Measurements from ENCODE around the gene CLDN18.

Gene CLDN18

DNA sequence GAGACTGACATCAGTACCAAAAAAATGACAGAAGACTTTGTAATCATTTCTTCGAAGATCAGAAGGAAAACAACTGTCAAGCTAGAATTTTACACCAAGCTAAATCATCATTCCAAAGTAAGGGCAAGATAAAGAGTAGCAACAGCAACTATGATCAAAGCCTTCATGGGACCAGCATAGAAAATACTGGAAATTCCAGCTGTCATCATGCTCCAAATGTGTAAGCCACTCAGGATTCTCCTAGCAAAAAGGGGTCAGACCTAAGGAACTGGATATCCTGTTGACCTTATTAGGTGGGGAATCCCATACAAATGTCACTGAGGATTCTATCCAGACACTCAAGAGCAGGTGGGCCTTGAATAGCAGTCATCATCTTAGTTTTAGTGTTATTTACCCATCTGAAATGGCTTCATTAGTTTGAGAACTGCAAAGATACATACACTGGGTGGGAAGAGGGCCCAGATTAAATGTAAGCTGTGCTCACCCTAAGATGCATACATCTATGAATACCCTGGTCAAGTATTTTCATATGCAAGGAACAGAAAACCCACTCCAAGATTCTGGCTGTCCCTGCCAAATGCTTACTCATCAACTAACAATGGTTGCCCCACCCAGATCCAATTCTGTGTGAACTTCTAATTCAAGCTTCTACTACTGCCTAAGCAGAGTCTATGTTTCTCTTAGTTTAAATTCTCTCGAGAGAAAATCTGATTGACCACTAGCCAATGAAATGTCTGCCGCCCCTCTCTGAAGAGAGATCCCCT lies 33.5 kb downstream of the CLDN18 start:
- H3K4me3 ChIP-seq (ENCODE audit: low read depth in 1 of 2, low read length in 2 of 2) = no peak overlapping the region
- no peak overlapping the region for H2AFZ ChIP-seq (ENCODE audit: low read depth, low read length)
- no peak for ATAC-seq (ENCODE audit: insufficient read depth, low read depth)
- TF ChIP-seq EZH2 (IDR thresholded peaks at IDR 0.05; ENCODE audit: borderline replicate concordance, low read depth, low read length, severe bottlenecking) = no peak
- TF ChIP-seq, protein P1, sequence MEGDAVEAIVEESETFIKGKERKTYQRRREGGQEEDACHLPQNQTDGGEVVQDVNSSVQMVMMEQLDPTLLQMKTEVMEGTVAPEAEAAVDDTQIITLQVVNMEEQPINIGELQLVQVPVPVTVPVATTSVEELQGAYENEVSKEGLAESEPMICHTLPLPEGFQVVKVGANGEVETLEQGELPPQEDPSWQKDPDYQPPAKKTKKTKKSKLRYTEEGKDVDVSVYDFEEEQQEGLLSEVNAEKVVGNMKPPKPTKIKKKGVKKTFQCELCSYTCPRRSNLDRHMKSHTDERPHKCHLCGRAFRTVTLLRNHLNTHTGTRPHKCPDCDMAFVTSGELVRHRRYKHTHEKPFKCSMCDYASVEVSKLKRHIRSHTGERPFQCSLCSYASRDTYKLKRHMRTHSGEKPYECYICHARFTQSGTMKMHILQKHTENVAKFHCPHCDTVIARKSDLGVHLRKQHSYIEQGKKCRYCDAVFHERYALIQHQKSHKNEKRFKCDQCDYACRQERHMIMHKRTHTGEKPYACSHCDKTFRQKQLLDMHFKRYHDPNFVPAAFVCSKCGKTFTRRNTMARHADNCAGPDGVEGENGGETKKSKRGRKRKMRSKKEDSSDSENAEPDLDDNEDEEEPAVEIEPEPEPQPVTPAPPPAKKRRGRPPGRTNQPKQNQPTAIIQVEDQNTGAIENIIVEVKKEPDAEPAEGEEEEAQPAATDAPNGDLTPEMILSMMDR (IDR thresholded peaks at IDR 0.05; ENCODE audit: borderline replicate concordance, extremely low read depth, low read length, poor library complexity, severe bottlenecking) = no peak
- no peaks in the 10 kb centered on the region for H3K4me1 ChIP-seq (ENCODE audit: insufficient read depth, low read length)
- no peak overlapping the region for H3K27ac ChIP-seq (ENCODE audit: low read length)
- peaks cover 20% of the 10 kb centered on the region for H3K27me3 ChIP-seq (ENCODE audit: insufficient read depth, low read length, poor library complexity)
- no peaks in the 10 kb centered on the region for H3K9me3 ChIP-seq (ENCODE audit: insufficient read depth, low read length, severe bottlenecking)
- no peaks in the 10 kb centered on the region for H3K79me2 ChIP-seq (ENCODE audit: insufficient read depth, low read length)
- H3K4me2 ChIP-seq (ENCODE audit: insufficient read depth, low read length) = no peak overlapping the region
- no peaks in the 10 kb centered on the region for H4K20me1 ChIP-seq (ENCODE audit: insufficient read depth, low read length)
- H3K9ac ChIP-seq (ENCODE audit: low read depth, low read length) = no peak overlapping the region
- no peaks in the 10 kb centered on the region for H3K36me3 ChIP-seq (ENCODE audit: insufficient read depth, low read length)
- no peak for DNase-seq

DNA sequence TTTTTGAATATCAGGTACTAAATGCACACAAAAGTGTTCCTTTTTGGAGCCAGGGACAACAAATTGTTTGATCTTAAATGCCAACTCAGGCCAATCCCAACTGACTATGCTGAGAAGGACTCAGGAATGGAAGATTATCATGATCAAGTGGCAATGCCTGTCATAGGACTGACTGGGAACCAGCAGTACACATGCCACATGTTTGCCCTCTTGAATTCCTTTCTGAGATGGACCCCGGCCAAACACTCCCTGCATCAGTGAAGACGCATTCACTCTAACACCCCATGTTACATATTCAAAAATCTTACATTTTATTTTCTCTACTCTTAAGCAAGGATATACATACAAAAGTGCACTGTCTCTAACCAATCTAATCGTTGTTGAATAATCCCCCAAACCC lies 36.1 kb downstream of the CLDN18 start:
- no peak overlapping the region for H3K9ac ChIP-seq (ENCODE audit: low read depth, low read length)
- no peak overlapping the region for H3K4me2 ChIP-seq (ENCODE audit: insufficient read depth, low read length)
- H4K20me1 ChIP-seq (ENCODE audit: insufficient read depth, low read length) = no peaks in the 10 kb centered on the region
- TF ChIP-seq EZH2 (IDR thresholded peaks at IDR 0.05; ENCODE audit: borderline replicate concordance, low read depth, low read length, severe bottlenecking) = no peak
- TF ChIP-seq, protein P1 (IDR thresholded peaks at IDR 0.05; ENCODE audit: borderline replicate concordance, extremely low read depth, low read length, poor library complexity, severe bottlenecking) = no peak
- H3K79me2 ChIP-seq (ENCODE audit: insufficient read depth, low read length) = no peaks in the 10 kb centered on the region
- H3K27me3 ChIP-seq (ENCODE audit: insufficient read depth, low read length, poor library complexity) = peaks cover 6% of the 10 kb centered on the region
- no peak for DNase-seq
- ATAC-seq (ENCODE audit: insufficient read depth, low read depth) = no peak
- no peaks in the 10 kb centered on the region for H3K9me3 ChIP-seq (ENCODE audit: insufficient read depth, low read length, severe bottlenecking)
- no peak overlapping the region for H2AFZ ChIP-seq (ENCODE audit: low read depth, low read length)
- no peak overlapping the region for H3K27ac ChIP-seq (ENCODE audit: low read length)
- H3K4me3 ChIP-seq (ENCODE audit: low read depth in 1 of 2, low read length in 2 of 2) = no peak overlapping the region
- no peaks in the 10 kb centered on the region for H3K4me1 ChIP-seq (ENCODE audit: insufficient read depth, low read length)
- no peaks in the 10 kb centered on the region for H3K36me3 ChIP-seq (ENCODE audit: insufficient read depth, low read length)

DNA sequence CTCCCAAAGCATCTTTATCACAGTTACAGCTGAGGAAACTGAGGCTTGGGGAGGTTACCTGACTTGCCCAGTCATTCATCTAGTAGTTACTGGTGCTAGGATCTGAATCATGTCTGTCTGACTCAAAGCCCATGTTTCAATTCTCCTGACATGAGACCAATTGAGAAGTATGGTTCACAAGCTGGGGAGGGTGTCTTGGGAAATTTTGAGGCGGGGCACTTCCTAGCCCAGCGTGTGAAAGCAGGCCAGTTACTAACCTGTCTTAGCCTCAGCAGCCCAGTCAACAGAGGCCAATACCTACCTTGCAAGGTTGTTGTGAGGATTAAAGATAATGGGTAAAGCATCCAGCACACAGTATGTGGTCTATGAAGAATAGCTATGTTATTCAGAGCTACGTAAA lies 37.0 kb downstream of the CLDN18 start:
- H3K9ac ChIP-seq (ENCODE audit: low read depth, low read length) = no peak overlapping the region
- no peak overlapping the region for H3K27ac ChIP-seq (ENCODE audit: low read length)
- DNase-seq = no peak
- no peak overlapping the region for H3K4me2 ChIP-seq (ENCODE audit: insufficient read depth, low read length)
- H3K4me1 ChIP-seq (ENCODE audit: insufficient read depth, low read length) = no peaks in the 10 kb centered on the region
- no peaks in the 10 kb centered on the region for H3K79me2 ChIP-seq (ENCODE audit: insufficient read depth, low read length)
- no peaks in the 10 kb centered on the region for H3K9me3 ChIP-seq (ENCODE audit: insufficient read depth, low read length, severe bottlenecking)
- TF ChIP-seq EZH2 (IDR thresholded peaks at IDR 0.05; ENCODE audit: borderline replicate concordance, low read depth, low read length, severe bottlenecking) = no peak
- TF ChIP-seq, protein P1 (IDR thresholded peaks at IDR 0.05; ENCODE audit: borderline replicate concordance, extremely low read depth, low read length, poor library complexity, severe bottlenecking) = no peak
- no peak for ATAC-seq (ENCODE audit: insufficient read depth, low read depth)
- no peak overlapping the region for H3K4me3 ChIP-seq (ENCODE audit: low read depth in 1 of 2, low read length in 2 of 2)
- H4K20me1 ChIP-seq (ENCODE audit: insufficient read depth, low read length) = no peaks in the 10 kb centered on the region
- H3K27me3 ChIP-seq (ENCODE audit: insufficient read depth, low read length, poor library complexity) = peaks cover 3% of the 10 kb centered on the region
- H2AFZ ChIP-seq (ENCODE audit: low read depth, low read length) = no peak overlapping the region
- H3K36me3 ChIP-seq (ENCODE audit: insufficient read depth, low read length) = no peaks in the 10 kb centered on the region

Measured in DND-41 (cell line).